GM12891 (cell line): ENCODE measurements around the gene AAK1.

ENCODE experiments used
- POLR2AphosphoS5 ChIP-seq: IDR thresholded peaks from 2 replicates; pipeline ENCODE4 v1.6.1; 2011; ENCODE audit warnings: low read depth, low read length, control low read depth
- TAF1 ChIP-seq: IDR thresholded peaks from 2 replicates; pipeline ENCODE4 v1.6.1; 2011; ENCODE audit warnings: low read depth, low read length, control low read depth

DNA sequence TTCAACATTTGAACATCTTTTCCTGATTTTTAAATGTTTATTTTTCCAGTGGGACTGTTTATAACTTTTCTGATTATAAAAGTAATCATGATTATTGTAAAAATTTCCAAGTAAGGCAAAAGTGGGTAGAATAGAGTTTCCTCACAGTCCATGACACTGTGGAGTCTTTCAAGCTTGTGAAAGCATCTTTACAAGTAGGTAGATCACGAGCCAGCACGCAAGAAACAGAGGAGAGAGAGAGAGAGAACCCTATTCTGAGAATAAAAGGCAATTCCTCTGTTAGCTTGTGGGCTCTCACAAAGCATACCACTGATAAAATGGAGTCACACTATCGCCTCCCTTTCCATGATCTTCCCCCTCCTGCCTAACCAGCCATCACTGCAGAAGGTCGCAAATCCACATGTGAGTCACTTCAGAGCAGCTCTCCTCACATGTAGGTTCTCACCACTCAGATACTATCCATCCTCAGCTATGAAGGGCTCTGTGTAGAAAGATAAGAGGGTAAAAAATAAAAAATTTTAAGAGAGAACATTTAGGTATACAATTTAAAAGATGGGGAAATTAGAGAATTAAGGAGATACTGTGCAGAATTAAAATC, 40.3 kb downstream of the AAK1 start:
- TF ChIP-seq TAF1 (no peak), POLR2AphosphoS5 (no peak)
